ENCODE results near the gene PHACTR4.

- TF ChIP-seq CTCF (IDR thresholded peaks at IDR 0.05; ENCODE audit: low read depth, low read length) (peak; percentile 60), EZH2phosphoT487 (IDR thresholded peaks at IDR 0.05; ENCODE audit: low read depth) (no peak)
These were observed 9.8 kb upstream of the PHACTR4 start for GRCh38 chr1:28359592-28360239.

All from OCI-LY3 (cell line).